ENCODE results near the gene SLC25A48.

SLC25A48 gene

GRCh38 chr5:135861641-135862040, 27.2 kb downstream of the SLC25A48 start:
- Histone ChIP-seq H3K27me3 (replicated peaks; ENCODE audit: control insufficient read depth, insufficient read depth, low read length) (no peaks in the 10 kb centered on the region; the same call in 1 of the 2 replicates), H3K36me3 (ENCODE audit: control insufficient read depth, insufficient read depth, low read length) (no peaks in the 10 kb centered on the region), H3K4me3 (replicated peaks; ENCODE audit: low read depth, low read length) (no peak overlapping the region)
- no peak for TF ChIP-seq CTCF (IDR thresholded peaks at IDR 0.05; ENCODE audit: insufficient read depth, low read length, poor library complexity, severe bottlenecking)
- DNase-seq (ENCODE audit: extremely low read depth, insufficient read length) = no peak

GRCh38 chr5:135862086-135862485, 27.6 kb downstream of the SLC25A48 start:
- Histone ChIP-seq H3K27me3 (replicated peaks; ENCODE audit: control insufficient read depth, insufficient read depth, low read length) (no peaks in the 10 kb centered on the region; the same call in 1 of the 2 replicates), H3K36me3 (ENCODE audit: control insufficient read depth, insufficient read depth, low read length) (no peaks in the 10 kb centered on the region), H3K4me3 (replicated peaks; ENCODE audit: low read depth, low read length) (no peak overlapping the region)
- no peak for TF ChIP-seq CTCF (IDR thresholded peaks at IDR 0.05; ENCODE audit: insufficient read depth, low read length, poor library complexity, severe bottlenecking)
- DNase-seq (ENCODE audit: extremely low read depth, insufficient read length) = no peak

- H3K4me3 ChIP-seq (replicated peaks; ENCODE audit: low read depth, low read length) = no peak overlapping the region
- no peak for TF ChIP-seq CTCF (IDR thresholded peaks at IDR 0.05; ENCODE audit: insufficient read depth, low read length, poor library complexity, severe bottlenecking)
- no peaks in the 10 kb centered on the region for H3K36me3 ChIP-seq (ENCODE audit: control insufficient read depth, insufficient read depth, low read length)
- DNase-seq (ENCODE audit: extremely low read depth, insufficient read length) = no peak
- no peaks in the 10 kb centered on the region for H3K27me3 ChIP-seq (replicated peaks; ENCODE audit: control insufficient read depth, insufficient read depth, low read length)
These were observed 28.3 kb downstream of the SLC25A48 start for GRCh38 chr5:135862744-135863143.

DNA sequence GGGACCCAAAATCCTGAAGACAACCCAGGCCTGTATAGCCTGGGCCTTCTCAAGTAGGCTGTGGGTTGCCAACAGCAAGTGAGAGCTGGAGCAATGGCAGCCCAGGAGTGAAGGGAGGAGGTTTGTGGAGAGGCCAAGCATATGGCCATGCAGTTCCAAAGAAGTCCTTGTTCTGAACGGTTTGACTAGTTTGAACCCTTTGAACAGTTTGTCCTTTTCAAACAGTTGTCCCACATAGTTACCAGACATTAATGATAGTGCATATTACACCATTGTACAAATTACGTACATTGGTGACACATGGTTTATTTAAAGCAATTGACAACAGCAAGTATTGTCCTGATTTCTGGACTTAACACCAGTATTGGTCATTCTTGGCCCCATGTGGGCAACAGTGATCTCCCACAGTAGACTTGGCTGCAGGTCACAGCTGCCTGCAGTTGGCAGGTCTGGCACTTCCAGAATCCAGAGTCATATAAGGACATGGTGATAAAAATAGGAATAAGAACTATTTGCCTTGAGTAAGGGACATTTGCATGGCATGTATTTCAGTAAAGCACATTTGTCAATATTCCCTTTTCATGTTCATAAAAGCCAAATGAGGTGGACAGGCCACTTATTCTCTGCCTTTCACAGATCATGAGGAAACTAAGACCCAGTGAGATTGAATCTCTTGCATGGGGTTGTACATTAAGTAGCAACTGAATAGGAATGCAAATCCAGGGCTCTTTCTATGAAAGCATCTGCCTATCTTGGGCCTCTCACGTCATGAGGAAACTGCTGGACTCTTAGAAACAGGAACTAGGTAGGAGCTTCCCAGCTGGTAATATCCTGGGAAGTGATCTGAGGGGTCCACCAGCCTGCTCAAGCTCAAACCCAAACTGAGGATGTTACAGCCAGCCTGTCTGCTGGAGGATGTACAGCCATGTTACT, 30.3 kb downstream of the SLC25A48 start:
- Histone ChIP-seq H3K27me3 (replicated peaks; ENCODE audit: control insufficient read depth, insufficient read depth, low read length) (no peaks in the 10 kb centered on the region), H3K4me3 (replicated peaks; ENCODE audit: low read depth, low read length) (no peak overlapping the region), H3K36me3 (ENCODE audit: control insufficient read depth, insufficient read depth, low read length) (no peaks in the 10 kb centered on the region)
- no peak for DNase-seq (ENCODE audit: extremely low read depth, insufficient read length)
- no peak for TF ChIP-seq CTCF (IDR thresholded peaks at IDR 0.05; ENCODE audit: insufficient read depth, low read length, poor library complexity, severe bottlenecking)

GRCh38 chr5:135866016-135866415, 31.6 kb downstream of the SLC25A48 start:
- Histone ChIP-seq H3K36me3 (ENCODE audit: control insufficient read depth, insufficient read depth, low read length) (no peaks in the 10 kb centered on the region), H3K27me3 (replicated peaks; ENCODE audit: control insufficient read depth, insufficient read depth, low read length) (no peaks in the 10 kb centered on the region), H3K4me3 (replicated peaks; ENCODE audit: low read depth, low read length) (no peak overlapping the region)
- TF ChIP-seq CTCF (IDR thresholded peaks at IDR 0.05; ENCODE audit: insufficient read depth, low read length, poor library complexity, severe bottlenecking) = no peak
- no peak for DNase-seq (ENCODE audit: extremely low read depth, insufficient read length)
